Breast epithelium (tissue), 3 donors: ENCODE results near the gene SHISAL2B.

Experiments
- CTCF ChIP-seq, 3 donors: fragments of 450-650 bp; IDR thresholded peaks; one replicate each; pipeline ENCODE4 v1.5.1; 2016 to 2017; ENCODE audit warnings: antibody characterized with exemption in 3 of 3, mild to moderate bottlenecking in 3 of 3, moderate library complexity in 3 of 3
- POLR2A ChIP-seq: fragments of 450-650 bp; IDR thresholded peaks from one replicate; pipeline ENCODE4 v1.6.1; 2016; ENCODE audit warnings: antibody characterized with exemption, mild to moderate bottlenecking, moderate library complexity

- TF ChIP-seq POLR2A (no peak), CTCF (IDR thresholded peaks at IDR 0.05) (no peak)
Observed at GRCh38 chr5:64700765-64701164, 10.5 kb downstream of the SHISAL2B start.
